NCI-H524 (cell line): ENCODE results near the gene CCDC34.

ENCODE experiments used
- DNase-seq, 2 experiments: peaks; one replicate each; lab custom pipeline; 2025; lab: John Stamatoyannopoulos, UW

Gene CCDC34

DNA sequence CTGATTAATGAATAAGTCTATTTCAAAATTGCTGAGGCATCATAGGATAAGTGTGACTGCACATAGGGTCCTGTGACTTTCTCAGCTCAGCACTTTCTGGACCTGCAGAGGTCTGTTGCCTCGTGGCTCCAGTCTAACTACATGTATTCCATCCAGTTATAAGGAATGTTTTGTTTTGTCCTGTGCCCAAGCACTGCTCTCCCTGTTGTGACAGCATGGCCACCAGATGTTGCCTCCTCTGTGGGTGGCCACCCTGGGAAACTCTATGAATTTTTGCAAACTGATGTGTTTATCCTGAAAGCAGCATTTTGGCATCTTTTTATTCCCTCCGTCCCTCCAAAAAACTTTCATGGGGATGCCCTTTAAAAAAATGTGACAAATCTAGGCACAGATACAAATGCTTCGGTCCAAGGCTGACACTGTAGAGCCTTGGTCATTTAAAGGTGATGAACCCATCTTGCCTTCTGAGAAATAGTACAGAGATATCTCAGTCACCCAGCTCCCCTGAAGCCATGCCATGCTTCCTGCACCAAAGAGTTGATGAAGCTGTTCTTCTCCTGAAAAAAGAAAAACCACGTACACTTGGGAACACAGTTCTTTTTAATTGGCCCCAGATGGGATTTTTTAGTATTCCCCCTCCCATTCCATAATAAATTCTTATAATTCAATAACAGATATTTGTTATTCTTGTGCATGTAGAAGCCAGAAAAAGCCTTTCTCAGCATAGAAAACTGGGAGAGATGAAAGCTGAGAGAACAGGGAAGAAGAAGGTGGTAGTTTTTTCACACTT lies 72.6 kb downstream of the CCDC34 start:
- no peak for DNase-seq
